Right lobe of liver (tissue), 6 donors: ENCODE measurements around the gene GKN1. TPM values are rescaled to one million over a fixed set of nuclear protein-coding genes. Genes with fewer than 3 reads are reported as not detected.

Source experiments
- ATAC-seq, 4 donors: fragments of 200-7000 bp; cut with Tn5 transposase; one replicate each; pipeline ENCODE4 v1.9.1; 2020; ENCODE audit warnings: mild to moderate bottlenecking in 4 of 4, moderate library complexity in 4 of 4
- DNase-seq, 3 donors: peaks; one replicate each; pipeline ENCODE4 v3.0.0-alpha.2; 2020
- H3K27ac ChIP-seq, 3 donors: fragments of 200-600 bp; one replicate each; pipeline ENCODE4 v1.8.0; 2022
- H3K27me3 ChIP-seq, 2 donors: fragments of 200-600 bp; one replicate each; pipeline ENCODE4 v1.8.0; 2022
- H3K36me3 ChIP-seq, 4 donors: fragments of 200-600 bp; sonication (generic) in 1 of 4; one replicate each; pipeline versions ENCODE4 v1.5.1 to v1.8.0; 2017 to 2022; ENCODE audit warnings: control low read depth in 1 of 4
- H3K4me1 ChIP-seq, 4 donors: fragments of 200-600 bp; sonication (generic) in 1 of 4; one replicate each; pipeline versions ENCODE4 v1.5.1 to v1.8.0; 2017 to 2022; ENCODE audit warnings: control low read depth in 1 of 4
- H3K4me3 ChIP-seq, 3 donors: fragments of 200-600 bp; one replicate each; pipeline ENCODE4 v1.8.0; 2022
- H3K9me3 ChIP-seq, 4 donors: fragments of 200-600 bp; sonication (generic) in 1 of 4; one replicate each; pipeline versions ENCODE4 v1.5.1 to v1.8.0; 2017 to 2022; ENCODE audit warnings: control low read depth in 1 of 4
- POLR2A ChIP-seq: fragments of 450-650 bp; IDR thresholded peaks from one replicate; pipeline ENCODE4 v1.6.1; 2017; ENCODE audit warnings: antibody characterized with exemption, mild to moderate bottlenecking
- WGBS: methylation state at CpG from one replicate; pipeline ENCODE4 v1.1.6; 2018; ENCODE audit warnings: low coverage, low lambda C conversion rate; ENCODE audit not compliant: insufficient coverage; ENCODE audit errors: missing lambda C conversion rate; 5-methylcytosine and 5-hydroxymethylcytosine counted together
- intact Hi-C, 2 donors: fragments of 100-400 bp; cut with DNase I; formaldehyde crosslinking; loops; one replicate each; pipeline versions ENCODE4 v1.11.2 to v1.14.1; 2022
- total RNA-seq, 6 experiments: library from RNA; depleted of rRNA in 2 of 6; stranded (reverse); fragments of >200 nt in 2 of 6; fragmentation: NEBNext Ultra II Directional in 3 of 6; extraction: Animal tissue kit (Norgen Biotek cat#: 25700) in 3 of 6; gene quantifications; one replicate each; pipeline versions ENCODE4 v1.1.0 to v1.2.4, GENCODE V29; 2016 to 2023
- TF ChIP-seq, protein P1 (sequence below), 4 donors: fragments of 200-600 bp in 3 of 4; fragments of 450-650 bp in 1 of 4; IDR thresholded peaks; one replicate each; pipeline versions ENCODE4 v1.5.1 to v1.8.0; 2016 to 2022; ENCODE audit warnings: antibody characterized with exemption in 4 of 4, mild to moderate bottlenecking in 2 of 4
- donor health status: DM: no; HTN: yes; CAD: no.
- donor health status: DM: no; HTN: no; CAD: no.
- donor health status: DM: no; HTN: no; CAD: no.
- donor health status: DM: no; HTN: yes; CAD: no.
- donor health status: DM: no; HTN: yes; CAD: no.

The GKN1 gene
- total RNA-seq, 6 experiments from 2014 or later = not detected

DNA sequence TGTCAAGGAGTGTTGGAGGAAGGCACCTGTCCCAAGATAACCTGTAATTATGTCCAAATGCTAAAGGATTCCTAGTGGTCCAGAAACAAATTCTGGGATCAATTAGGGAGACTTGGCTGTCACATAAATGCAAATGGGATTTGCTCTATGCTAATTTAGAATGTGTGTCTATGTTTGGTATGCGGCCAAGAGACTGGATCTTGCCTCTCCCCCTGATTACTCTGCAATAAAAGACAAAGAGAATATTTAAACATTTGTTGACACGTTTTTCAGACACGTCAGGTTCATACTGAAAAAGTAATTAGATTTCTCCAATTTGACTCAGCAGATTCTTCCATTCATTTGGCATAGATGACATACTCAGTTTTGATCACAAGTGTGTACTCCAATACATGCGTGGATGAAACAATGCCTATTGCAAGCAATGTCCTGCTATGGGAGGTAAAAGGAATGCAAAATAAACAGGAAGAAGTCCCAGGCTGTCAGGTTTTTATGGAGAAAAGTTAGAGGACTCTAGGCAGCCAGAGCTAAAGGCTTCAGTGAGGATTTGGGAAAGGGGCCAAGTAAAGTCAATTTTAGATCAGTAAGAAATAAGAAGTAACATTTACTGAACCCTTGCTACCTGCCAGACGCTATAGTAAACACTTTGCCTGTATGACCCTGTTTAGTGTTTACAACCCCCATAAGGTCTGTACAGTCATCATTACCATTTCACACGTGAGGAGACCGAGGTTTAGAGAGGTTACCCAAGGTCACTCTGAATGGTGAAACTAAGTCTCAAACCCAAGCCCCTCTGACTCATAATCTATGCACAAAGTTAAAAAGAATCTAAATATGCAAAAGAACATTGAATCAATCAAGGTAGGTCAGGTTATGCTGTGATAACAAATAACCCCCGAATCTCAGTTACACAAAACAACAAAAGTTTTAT lies 46.3 kb downstream of the GKN1 start:
- H3K9me3 ChIP-seq = no peaks in the 10 kb centered on the region
- H3K4me3 ChIP-seq = no peak overlapping the region
- peaks cover 2 to 5% of the 10 kb centered on the region in 2 donors for H3K27me3 ChIP-seq
- no peak for ATAC-seq
- intact Hi-C loops = loop anchor here in 1 of 2 donors (5.0 kb wide), 1 partner anchor 287 kb away; no protein-coding TSS in a partner anchor
- whole genome bisulfite sequencing = 56% methylated on average over 8 of the region's 8 CpGs
- H3K4me1 ChIP-seq = no peaks in the 10 kb centered on the region
- DNase-seq = no peak
- H3K27ac ChIP-seq = no peak overlapping the region
- no peaks in the 10 kb centered on the region for H3K36me3 ChIP-seq
- no peak for TF ChIP-seq POLR2A
- TF ChIP-seq, protein P1, sequence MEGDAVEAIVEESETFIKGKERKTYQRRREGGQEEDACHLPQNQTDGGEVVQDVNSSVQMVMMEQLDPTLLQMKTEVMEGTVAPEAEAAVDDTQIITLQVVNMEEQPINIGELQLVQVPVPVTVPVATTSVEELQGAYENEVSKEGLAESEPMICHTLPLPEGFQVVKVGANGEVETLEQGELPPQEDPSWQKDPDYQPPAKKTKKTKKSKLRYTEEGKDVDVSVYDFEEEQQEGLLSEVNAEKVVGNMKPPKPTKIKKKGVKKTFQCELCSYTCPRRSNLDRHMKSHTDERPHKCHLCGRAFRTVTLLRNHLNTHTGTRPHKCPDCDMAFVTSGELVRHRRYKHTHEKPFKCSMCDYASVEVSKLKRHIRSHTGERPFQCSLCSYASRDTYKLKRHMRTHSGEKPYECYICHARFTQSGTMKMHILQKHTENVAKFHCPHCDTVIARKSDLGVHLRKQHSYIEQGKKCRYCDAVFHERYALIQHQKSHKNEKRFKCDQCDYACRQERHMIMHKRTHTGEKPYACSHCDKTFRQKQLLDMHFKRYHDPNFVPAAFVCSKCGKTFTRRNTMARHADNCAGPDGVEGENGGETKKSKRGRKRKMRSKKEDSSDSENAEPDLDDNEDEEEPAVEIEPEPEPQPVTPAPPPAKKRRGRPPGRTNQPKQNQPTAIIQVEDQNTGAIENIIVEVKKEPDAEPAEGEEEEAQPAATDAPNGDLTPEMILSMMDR (IDR thresholded peaks at IDR 0.05) = no peak

- no peaks in the 10 kb centered on the region for H3K27me3 ChIP-seq
- intact Hi-C loops = loop anchor here in 1 of 2 donors (5.0 kb wide), 1 partner anchor 286 kb away; no protein-coding TSS in a partner anchor
- H3K27ac ChIP-seq = no peak overlapping the region
- 63% methylated on average over 4 of the region's 4 CpGs for WGBS
- H3K4me1 ChIP-seq = no peaks in the 10 kb centered on the region
- ATAC-seq (no peak), DNase-seq (no peak)
- no peaks in the 10 kb centered on the region for H3K9me3 ChIP-seq
- no peak overlapping the region for H3K4me3 ChIP-seq
- H3K36me3 ChIP-seq = no peaks in the 10 kb centered on the region
- no peak for TF ChIP-seq POLR2A
- TF ChIP-seq, protein P1 (IDR thresholded peaks at IDR 0.05) = no peak
Measured at GRCh38 chr2:69021727-69022126, 47.3 kb downstream of the GKN1 start.

DNA sequence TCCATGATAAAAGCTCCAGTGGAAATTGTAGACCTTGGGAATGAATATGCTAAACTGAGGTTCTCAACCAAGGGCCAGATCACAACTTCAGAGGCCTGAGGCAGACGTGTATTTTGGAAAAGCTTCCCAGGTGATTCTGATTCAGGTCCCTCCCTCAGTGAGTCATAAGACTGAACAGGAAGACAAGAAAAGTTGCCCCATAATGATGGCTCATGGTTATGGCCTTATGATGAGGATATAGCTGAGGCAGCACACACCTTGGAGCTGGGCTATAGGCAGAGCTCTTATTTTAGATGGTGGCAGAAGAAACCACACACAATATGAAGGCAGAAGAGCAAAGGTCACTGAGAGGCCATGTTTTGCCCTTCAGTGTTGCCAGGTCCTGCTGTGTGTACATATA lies 48.1 kb downstream of the GKN1 start:
- no peaks in the 10 kb centered on the region for H3K9me3 ChIP-seq
- TF ChIP-seq, protein P1 (IDR thresholded peaks at IDR 0.05) = no peak
- no peak for TF ChIP-seq POLR2A
- H3K36me3 ChIP-seq = no peaks in the 10 kb centered on the region
- WGBS = 58% methylated on average over 1 of the region's 1 CpG
- no peak overlapping the region for H3K27ac ChIP-seq
- H3K4me1 ChIP-seq = no peaks in the 10 kb centered on the region
- DNase-seq (no peak), ATAC-seq (no peak)
- intact Hi-C loops = loop anchor here in 1 of 2 donors (5.0 kb wide), 1 partner anchor 285 kb away; no protein-coding TSS in a partner anchor
- no peak overlapping the region for H3K4me3 ChIP-seq
- no peaks in the 10 kb centered on the region for H3K27me3 ChIP-seq

DNA sequence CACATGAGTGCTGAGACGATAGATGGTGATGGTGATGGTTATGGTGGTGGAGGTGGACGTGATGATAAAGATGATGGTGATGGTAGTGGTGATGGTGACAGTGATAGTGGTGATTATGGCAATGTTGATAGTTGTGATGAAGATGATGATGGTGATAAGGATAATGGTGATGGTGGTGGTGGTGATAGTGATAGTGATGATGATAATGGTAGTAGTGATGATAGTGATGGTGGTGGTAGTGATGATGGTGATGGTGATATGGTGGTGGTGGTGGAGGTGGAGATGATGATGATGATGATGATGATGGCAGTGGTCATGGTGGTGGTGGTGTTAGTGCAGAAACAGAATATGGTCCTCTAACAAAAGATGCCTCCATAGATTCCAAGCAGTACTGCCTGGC lies 48.8 kb downstream of the GKN1 start:
- Histone ChIP-seq H3K4me1 (no peaks in the 10 kb centered on the region), H3K27me3 (no peaks in the 10 kb centered on the region), H3K27ac (no peak overlapping the region), H3K9me3 (no peaks in the 10 kb centered on the region), H3K4me3 (no peak overlapping the region), H3K36me3 (no peaks in the 10 kb centered on the region)
- ATAC-seq = no peak
- no peak for DNase-seq
- WGBS = 56% methylated on average over 2 of the region's 2 CpGs
- TF ChIP-seq, protein P1 (IDR thresholded peaks at IDR 0.05) = no peak
- TF ChIP-seq POLR2A = no peak
- intact Hi-C loops = loop anchor here in 1 of 2 donors (5.0 kb wide), 1 partner anchor 284 kb away; no protein-coding TSS in a partner anchor
